Effector CD4-positive, alpha-beta T cell (primary cell): ENCODE results near the gene RAB14.

Source experiments
- DNase-seq: peaks from one replicate; pipeline ENCODE4 v3.0.0-alpha.2; 2020
- total RNA-seq: gene quantifications from one replicate; lab custom pipeline; 2026; lab: John Stamatoyannopoulos, UW

Gene RAB14
- 135 reads per million, percentile 87 among the genes with 10 or more reads in this experiment for total RNA-seq

GRCh38 chr9:121201738-121202533 is at the start of gene RAB14:
Gene RAB14 (minus strand): TSS chr9:121201869. CDS start chr9:121193412, 8,457 bp downstream.
- DNase-seq: peak; percentile 100

- no peak for DNase-seq
Measured at GRCh38 chr9:121249563-121249962, 47.9 kb upstream of the RAB14 start.

DNA sequence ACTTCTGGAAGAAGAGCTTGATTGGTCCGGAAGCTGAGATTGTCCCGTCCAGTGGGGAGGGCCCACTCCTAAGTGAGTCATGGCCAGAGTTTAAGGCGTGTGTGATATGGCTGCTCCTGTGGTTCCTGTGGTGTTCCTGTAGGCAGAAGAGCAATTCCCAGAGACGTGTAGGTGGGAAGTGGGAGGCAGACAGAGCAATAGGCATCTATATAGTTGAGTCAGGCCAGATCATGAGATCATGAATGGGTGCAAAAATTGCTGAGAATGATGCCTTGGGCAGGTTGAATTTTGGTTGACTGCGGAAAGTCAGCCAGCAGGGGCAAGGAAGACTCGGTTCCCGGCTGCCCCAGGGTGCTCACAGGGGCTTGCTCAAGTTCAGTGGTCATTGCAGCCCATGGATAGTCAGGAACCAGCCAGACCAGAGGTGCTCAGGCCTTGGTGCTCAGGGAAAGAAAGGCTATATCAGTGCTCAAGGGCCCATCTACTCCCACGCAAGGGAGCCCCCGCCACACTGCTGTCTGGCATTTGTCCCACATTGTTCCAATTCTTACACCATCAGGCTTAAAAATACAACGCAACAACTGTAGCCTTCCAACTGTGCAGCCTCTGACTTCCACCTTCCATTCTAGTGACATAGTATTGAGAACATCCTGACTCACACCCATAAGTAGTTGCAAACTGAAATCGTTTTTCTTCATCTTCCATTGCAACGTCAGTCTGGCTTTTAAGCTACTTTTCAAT is 45.3 kb upstream of the RAB14 start:
- DNase-seq: no peak

DNA sequence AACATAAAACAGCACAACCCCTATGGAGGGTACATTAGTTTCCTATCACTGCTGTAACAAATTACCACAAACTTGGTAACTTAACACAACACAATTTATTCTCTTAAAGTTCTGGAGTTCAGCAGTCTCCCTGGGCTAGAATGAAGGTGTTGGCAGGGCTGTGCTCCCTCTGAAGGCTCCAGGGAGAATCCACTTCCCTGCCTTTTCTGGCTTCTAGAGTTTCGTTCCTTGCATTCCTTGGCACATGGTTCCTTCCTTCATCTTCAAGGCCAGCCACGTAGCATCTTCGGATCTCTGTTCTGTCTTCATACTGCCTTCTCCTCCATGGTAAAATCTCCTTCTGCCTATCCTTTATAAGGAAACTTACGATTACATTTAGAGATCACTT is 41.3 kb upstream of the RAB14 start:
- DNase-seq: no peak

DNA sequence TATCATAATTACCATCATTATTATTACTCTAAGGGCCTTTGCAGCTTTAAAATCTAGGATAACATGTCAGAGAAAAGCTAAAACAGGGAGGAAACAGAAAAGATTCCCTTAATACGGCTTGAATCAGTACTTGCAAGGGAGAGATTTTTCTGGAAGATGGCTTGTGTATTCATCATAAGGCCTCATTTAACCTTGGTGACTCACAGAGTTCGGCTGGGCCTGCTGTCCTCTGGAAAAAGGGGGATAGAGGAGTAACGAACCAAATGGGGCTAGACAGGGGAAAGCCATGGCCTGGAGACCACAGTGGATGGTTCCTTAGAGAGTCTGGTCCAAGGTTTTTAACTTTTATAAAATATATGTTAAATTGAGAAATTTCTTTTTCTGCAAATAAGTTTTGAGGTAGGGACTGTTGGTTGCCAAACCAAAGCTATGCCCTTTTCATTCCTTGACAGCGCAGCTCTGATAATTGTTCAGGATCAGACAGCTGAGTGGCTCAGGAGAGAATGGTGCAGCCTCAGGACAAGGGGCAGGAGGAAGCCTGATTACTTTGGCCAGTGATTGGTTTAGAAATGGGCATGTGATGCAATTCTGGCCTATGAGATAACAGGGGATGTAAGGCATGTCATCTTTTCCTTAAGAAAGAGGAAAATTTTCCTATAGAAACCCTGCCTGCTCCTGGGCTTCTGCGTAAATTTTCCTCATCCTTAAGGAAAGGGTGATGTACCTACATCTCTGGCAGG is 40.7 kb upstream of the RAB14 start:
- no peak for DNase-seq

DNA sequence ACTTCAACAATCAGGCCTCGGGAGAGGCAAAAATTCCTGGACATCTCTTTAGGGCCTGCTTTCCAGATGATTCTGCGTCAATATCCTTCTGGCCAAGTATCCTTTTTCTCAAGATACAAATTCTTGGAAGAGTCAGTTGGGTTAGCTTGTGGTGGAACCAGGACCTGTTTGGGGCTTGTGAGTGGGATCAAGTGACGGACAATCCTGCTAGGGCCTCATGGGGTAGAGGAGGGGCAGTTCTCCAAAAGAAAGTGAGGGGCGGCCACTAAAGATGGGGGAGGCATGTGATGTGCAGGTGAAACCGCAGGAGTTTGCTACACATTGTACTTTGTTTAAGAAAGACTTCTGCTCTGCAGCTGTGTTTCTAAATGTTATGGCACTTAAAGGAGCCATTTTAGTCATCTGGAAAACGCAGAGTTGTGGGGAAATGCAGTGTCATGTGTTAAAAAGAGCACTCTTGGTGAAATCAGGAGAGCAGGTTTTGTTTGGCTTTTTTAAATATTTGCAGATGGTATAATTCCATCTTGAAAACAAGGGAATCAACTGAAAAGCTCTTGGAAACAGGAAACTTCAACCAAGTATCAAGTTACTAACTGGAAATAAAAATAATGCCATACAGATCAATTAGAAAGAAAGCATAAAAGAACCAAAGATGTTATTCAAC is 38.9 kb upstream of the RAB14 start:
- no peak for DNase-seq

- no peak for DNase-seq
Measured at GRCh38 chr9:121239851-121240250, 38.2 kb upstream of the RAB14 start.

DNA sequence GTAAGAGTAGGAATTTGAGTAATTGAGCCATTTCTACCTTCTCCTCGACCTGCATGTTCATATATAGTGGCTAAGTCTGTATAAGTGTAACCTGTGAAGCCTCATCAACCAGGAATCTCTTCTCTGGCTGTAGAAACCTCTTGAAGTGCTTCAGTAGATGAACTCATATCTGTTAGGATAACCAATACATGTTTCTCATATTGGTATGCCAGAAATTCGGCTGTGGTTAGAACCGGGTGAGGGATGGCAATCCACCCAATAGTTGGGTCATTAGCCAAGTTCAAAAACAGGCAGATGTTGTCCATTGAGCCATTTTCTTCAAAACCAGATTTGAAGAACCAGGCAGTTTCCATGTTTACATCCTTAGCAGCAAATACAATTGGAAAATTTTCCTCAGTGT is 37.4 kb upstream of the RAB14 start:
- no peak for DNase-seq

GRCh38 chr9:121237916-121238315 is 36.2 kb upstream of the RAB14 start:
- no peak for DNase-seq

- DNase-seq: no peak
Measured at GRCh38 chr9:121235512-121235911, 33.8 kb upstream of the RAB14 start.

DNA sequence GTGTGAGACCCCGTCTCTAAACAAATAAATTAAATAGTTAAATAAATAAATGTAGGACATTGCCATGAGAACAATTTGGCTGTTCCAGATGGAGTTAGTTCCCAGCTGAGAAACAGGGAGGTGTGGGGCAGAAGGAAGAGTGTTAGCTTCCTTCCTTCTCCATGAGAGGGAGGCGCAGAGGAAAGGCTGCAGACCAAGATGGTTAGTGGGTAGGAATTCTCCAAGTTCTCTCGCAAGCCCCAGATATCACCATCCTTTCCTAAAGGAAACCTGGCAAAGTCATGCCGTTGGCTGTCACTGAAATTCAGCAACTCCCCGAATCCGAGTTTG is 33.1 kb upstream of the RAB14 start:
- DNase-seq: no peak

- DNase-seq: no peak
Measured at GRCh38 chr9:121233906-121234831, 32.5 kb upstream of the RAB14 start.

DNA sequence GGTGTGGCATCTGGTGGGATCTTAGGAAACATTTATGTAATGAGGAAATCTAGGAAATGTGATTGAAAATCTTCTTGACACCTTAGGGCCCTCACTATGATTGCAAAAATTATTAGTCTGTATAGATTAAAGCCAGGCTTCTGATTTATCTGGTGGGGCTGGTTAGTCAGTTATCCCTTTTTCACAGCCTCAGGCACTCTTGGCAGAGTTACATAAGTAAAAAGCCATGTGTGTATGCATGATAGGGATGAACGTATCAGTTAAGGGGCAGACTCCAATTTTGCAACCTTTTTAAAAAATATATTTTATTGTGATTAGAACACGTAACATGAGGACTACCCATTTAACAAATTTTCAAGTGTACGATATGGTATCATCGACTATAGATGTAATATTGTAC is 30.6 kb upstream of the RAB14 start:
- DNase-seq: no peak

- no peak for DNase-seq
Measured at GRCh38 chr9:121230256-121230655, 28.6 kb upstream of the RAB14 start.

GRCh38 chr9:121227862-121228261 is 26.2 kb upstream of the RAB14 start:
- no peak for DNase-seq

DNA sequence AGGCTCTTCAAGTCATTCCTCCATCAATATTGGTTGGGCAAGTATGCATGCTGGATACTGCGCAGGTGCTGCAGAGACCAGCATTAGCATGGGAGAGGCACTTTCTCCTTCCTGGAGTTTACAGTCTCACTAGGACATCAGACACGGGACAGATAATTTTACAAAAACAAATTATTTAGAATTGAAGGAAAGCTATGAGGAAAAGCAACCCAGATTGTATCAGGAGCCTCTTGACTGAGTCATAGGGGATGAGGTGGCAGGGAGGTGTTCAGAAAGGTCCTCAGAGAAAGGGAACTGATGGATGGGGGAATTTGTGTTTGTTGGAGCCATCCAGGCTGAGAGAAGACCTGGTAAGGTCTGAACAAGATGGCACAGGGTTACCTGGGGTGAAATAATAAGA is 24.5 kb upstream of the RAB14 start:
- DNase-seq: no peak

GRCh38 chr9:121225240-121225639 is 23.6 kb upstream of the RAB14 start:
- DNase-seq: no peak

- no peak for DNase-seq
Measured at GRCh38 chr9:121222524-121223171, 21.0 kb upstream of the RAB14 start.

GRCh38 chr9:121221664-121222055 is 20.0 kb upstream of the RAB14 start:
- no peak for DNase-seq

GRCh38 chr9:121220996-121221663 is 19.5 kb upstream of the RAB14 start:
- DNase-seq: no peak

- DNase-seq: no peak
Measured at GRCh38 chr9:121219530-121219929, 17.9 kb upstream of the RAB14 start.
